Measurements from ENCODE around the gene EMC8.

The EMC8 gene

GRCh38 chr16:85735946-85736345, 63.4 kb downstream of the EMC8 start:
- DNase-seq, result no peak
- Histone ChIP-seq H3K79me2 (ENCODE audit: control insufficient read depth, insufficient read depth, low read length) (no peaks in the 10 kb centered on the region), H2BK120ac (ENCODE audit: low read depth, low read length) (no peak overlapping the region), H2BK5ac (ENCODE audit: low read length) (no peak overlapping the region), H3K4me2 (ENCODE audit: low read length) (no peak overlapping the region), H3K27me3 (ENCODE audit: insufficient read depth, low read length, poor library complexity) (no peaks in the 10 kb centered on the region), H3K36me3 (ENCODE audit: control insufficient read depth, insufficient read depth, low read length) (no peaks in the 10 kb centered on the region), H3K4me1 (ENCODE audit: control insufficient read depth, low read depth, low read length) (peaks cover 4% of the 10 kb centered on the region), H4K5ac (ENCODE audit: low read length) (no peak overlapping the region), H3K4ac (ENCODE audit: low read depth, low read length) (no peak overlapping the region), H3K18ac (ENCODE audit: low read length) (no peak overlapping the region), H2BK15ac (replicated peaks; ENCODE audit: low read depth) (no peak overlapping the region), H3K27ac (ENCODE audit: low read depth, low read length) (no peak overlapping the region), H3K56ac (ENCODE audit: low read length) (no peak overlapping the region), H4K8ac (ENCODE audit: low read depth, low read length) (no peak overlapping the region), H2AK5ac (ENCODE audit: low read length) (no peak overlapping the region), H3K9ac (ENCODE audit: low read length) (no peak overlapping the region), H3K4me3 (ENCODE audit: low read length) (no peak overlapping the region), H3K23ac (ENCODE audit: low read length) (no peak overlapping the region), H3K79me1 (ENCODE audit: low read length) (no peaks in the 10 kb centered on the region)
- no CpG with 5 or more reads among the region's 6 CpGs for WGBS (ENCODE audit: extremely low coverage, insufficient coverage, low lambda C conversion rate)

GRCh38 chr16:85735225-85735635, 64.1 kb downstream of the EMC8 start:
- no peak for DNase-seq
- no CpG with 5 or more reads among the region's 14 CpGs for WGBS (ENCODE audit: extremely low coverage, insufficient coverage, low lambda C conversion rate)
- H3K4me1 ChIP-seq (ENCODE audit: control insufficient read depth, low read depth, low read length), result peaks cover 4% of the 10 kb centered on the region

GRCh38 chr16:85734311-85735017, 64.9 kb downstream of the EMC8 start:
- Histone ChIP-seq H3K4ac (ENCODE audit: low read depth, low read length) (no peak overlapping the region), H3K79me2 (ENCODE audit: control insufficient read depth, insufficient read depth, low read length) (no peaks in the 10 kb centered on the region), H2AK5ac (ENCODE audit: low read length) (no peak overlapping the region), H4K5ac (ENCODE audit: low read length) (no peak overlapping the region), H3K23ac (ENCODE audit: low read length) (no peak overlapping the region), H3K79me1 (ENCODE audit: low read length) (no peaks in the 10 kb centered on the region), H3K9ac (ENCODE audit: low read length) (no peak overlapping the region), H3K18ac (ENCODE audit: low read length) (no peak overlapping the region), H3K36me3 (ENCODE audit: control insufficient read depth, insufficient read depth, low read length) (no peaks in the 10 kb centered on the region), H3K4me1 (ENCODE audit: control insufficient read depth, low read depth, low read length) (peaks cover 4% of the 10 kb centered on the region), H3K4me3 (ENCODE audit: low read length) (no peak overlapping the region), H4K8ac (ENCODE audit: low read depth, low read length) (no peak overlapping the region), H2BK120ac (ENCODE audit: low read depth, low read length) (no peak overlapping the region), H3K27me3 (ENCODE audit: insufficient read depth, low read length, poor library complexity) (no peaks in the 10 kb centered on the region), H3K27ac (ENCODE audit: low read depth, low read length) (peak overlapping the region; percentile 14), H3K4me2 (ENCODE audit: low read length) (no peak overlapping the region), H2BK15ac (replicated peaks; ENCODE audit: low read depth) (no peak overlapping the region), H2BK5ac (ENCODE audit: low read length) (peak overlapping the region; percentile 65), H3K56ac (ENCODE audit: low read length) (peak overlapping the region; percentile 56)
- no peak for DNase-seq
- no CpG with 5 or more reads among the region's 10 CpGs for WGBS (ENCODE audit: extremely low coverage, insufficient coverage, low lambda C conversion rate)

More at GRCh38 chr16:85735225-85735635, 64.1 kb downstream of the EMC8 start:
- Histone ChIP-seq H3K27ac (ENCODE audit: low read depth, low read length) (no peak overlapping the region), H3K79me1 (ENCODE audit: low read length) (no peaks in the 10 kb centered on the region), H3K9ac (ENCODE audit: low read length) (no peak overlapping the region), H4K8ac (ENCODE audit: low read depth, low read length) (no peak overlapping the region), H3K36me3 (ENCODE audit: control insufficient read depth, insufficient read depth, low read length) (no peaks in the 10 kb centered on the region), H3K4me3 (ENCODE audit: low read length) (no peak overlapping the region), H3K79me2 (ENCODE audit: control insufficient read depth, insufficient read depth, low read length) (no peaks in the 10 kb centered on the region), H3K23ac (ENCODE audit: low read length) (no peak overlapping the region), H3K56ac (ENCODE audit: low read length) (no peak overlapping the region), H3K4ac (ENCODE audit: low read depth, low read length) (no peak overlapping the region), H3K27me3 (ENCODE audit: insufficient read depth, low read length, poor library complexity) (no peaks in the 10 kb centered on the region), H2BK120ac (ENCODE audit: low read depth, low read length) (no peak overlapping the region), H4K5ac (ENCODE audit: low read length) (no peak overlapping the region), H3K4me2 (ENCODE audit: low read length) (no peak overlapping the region), H2BK5ac (ENCODE audit: low read length) (no peak overlapping the region), H3K18ac (ENCODE audit: low read length) (no peak overlapping the region), H2BK15ac (replicated peaks; ENCODE audit: low read depth) (no peak overlapping the region), H2AK5ac (ENCODE audit: low read length) (no peak overlapping the region)

GRCh38 chr16:85733839-85734170, 65.5 kb downstream of the EMC8 start:
- H3K4me3 ChIP-seq (ENCODE audit: low read length), result no peak overlapping the region
- no peak overlapping the region for H2BK120ac ChIP-seq (ENCODE audit: low read depth, low read length)
- H3K27ac ChIP-seq (ENCODE audit: low read depth, low read length), result no peak overlapping the region
- H3K9ac ChIP-seq (ENCODE audit: low read length), result no peak overlapping the region
- no peak overlapping the region for H3K23ac ChIP-seq (ENCODE audit: low read length)
- no peak overlapping the region for H3K18ac ChIP-seq (ENCODE audit: low read length)
- no peaks in the 10 kb centered on the region for H3K79me2 ChIP-seq (ENCODE audit: control insufficient read depth, insufficient read depth, low read length)
- peak overlapping the region; percentile 56 for H3K56ac ChIP-seq (ENCODE audit: low read length)
- H3K4me2 ChIP-seq (ENCODE audit: low read length), result no peak overlapping the region
- DNase-seq, result peak; percentile 95
- no peak overlapping the region for H3K4ac ChIP-seq (ENCODE audit: low read depth, low read length)
- no peaks in the 10 kb centered on the region for H3K36me3 ChIP-seq (ENCODE audit: control insufficient read depth, insufficient read depth, low read length)
- no peaks in the 10 kb centered on the region for H3K27me3 ChIP-seq (ENCODE audit: insufficient read depth, low read length, poor library complexity)
- H3K79me1 ChIP-seq (ENCODE audit: low read length), result no peaks in the 10 kb centered on the region
- no peak overlapping the region for H2BK5ac ChIP-seq (ENCODE audit: low read length)
- no peak overlapping the region for H4K8ac ChIP-seq (ENCODE audit: low read depth, low read length)
- no peak overlapping the region for H4K5ac ChIP-seq (ENCODE audit: low read length)
- H2BK15ac ChIP-seq (replicated peaks; ENCODE audit: low read depth), result no peak overlapping the region
- no peak overlapping the region for H2AK5ac ChIP-seq (ENCODE audit: low read length)
- WGBS (ENCODE audit: extremely low coverage, insufficient coverage, low lambda C conversion rate), result no CpG with 5 or more reads among the region's 11 CpGs
- peaks cover 4% of the 10 kb centered on the region for H3K4me1 ChIP-seq (ENCODE audit: control insufficient read depth, low read depth, low read length)

- Histone ChIP-seq H2BK15ac (replicated peaks; ENCODE audit: low read depth) (no peak overlapping the region), H3K79me1 (ENCODE audit: low read length) (no peaks in the 10 kb centered on the region), H3K27me3 (ENCODE audit: insufficient read depth, low read length, poor library complexity) (no peaks in the 10 kb centered on the region), H2BK5ac (ENCODE audit: low read length) (no peak overlapping the region), H3K56ac (ENCODE audit: low read length) (no peak overlapping the region), H3K9ac (ENCODE audit: low read length) (no peak overlapping the region), H3K23ac (ENCODE audit: low read length) (no peak overlapping the region), H3K18ac (ENCODE audit: low read length) (no peak overlapping the region), H3K4ac (ENCODE audit: low read depth, low read length) (no peak overlapping the region), H3K4me3 (ENCODE audit: low read length) (no peak overlapping the region), H3K4me1 (ENCODE audit: control insufficient read depth, low read depth, low read length) (peaks cover 4% of the 10 kb centered on the region), H3K79me2 (ENCODE audit: control insufficient read depth, insufficient read depth, low read length) (no peaks in the 10 kb centered on the region), H4K5ac (ENCODE audit: low read length) (no peak overlapping the region), H3K27ac (ENCODE audit: low read depth, low read length) (no peak overlapping the region), H2AK5ac (ENCODE audit: low read length) (no peak overlapping the region), H3K36me3 (ENCODE audit: control insufficient read depth, insufficient read depth, low read length) (no peaks in the 10 kb centered on the region), H2BK120ac (ENCODE audit: low read depth, low read length) (no peak overlapping the region), H3K4me2 (ENCODE audit: low read length) (no peak overlapping the region), H4K8ac (ENCODE audit: low read depth, low read length) (no peak overlapping the region)
- no peak for DNase-seq
- WGBS (ENCODE audit: extremely low coverage, insufficient coverage, low lambda C conversion rate), result no CpG with 5 or more reads among the region's 13 CpGs
Observed at GRCh38 chr16:85733155-85733838, 66.0 kb downstream of the EMC8 start.

Measured in mesendoderm (in vitro differentiated cells).